Fibroblast of pulmonary artery (primary cell): ENCODE results near the gene CUX1.
"Not testable (repeated sequence)": the region's sequence is repeated elsewhere in the genome, so short reads cannot be mapped to it uniquely, and the experiment has no call there.

Experiments
- DNase-seq: peaks from one replicate; pipeline ENCODE4 v3.0.0-alpha.2; 2010; ENCODE audit warnings: low read depth
- H3K4me3 ChIP-seq: replicated peaks from 2 replicates; pipeline ENCODE4 v1.5.1; 2011; ENCODE audit warnings: low read depth, mild to moderate bottlenecking, control low read depth, low read length, moderate library complexity
- TF ChIP-seq, protein P1 (sequence below): IDR thresholded peaks from 2 replicates; pipeline ENCODE4 v1.5.1; 2011; ENCODE audit warnings: mild to moderate bottlenecking, control low read depth, low read length, inconsistent platforms; ENCODE audit errors: missing control alignments

CUX1 gene

DNA sequence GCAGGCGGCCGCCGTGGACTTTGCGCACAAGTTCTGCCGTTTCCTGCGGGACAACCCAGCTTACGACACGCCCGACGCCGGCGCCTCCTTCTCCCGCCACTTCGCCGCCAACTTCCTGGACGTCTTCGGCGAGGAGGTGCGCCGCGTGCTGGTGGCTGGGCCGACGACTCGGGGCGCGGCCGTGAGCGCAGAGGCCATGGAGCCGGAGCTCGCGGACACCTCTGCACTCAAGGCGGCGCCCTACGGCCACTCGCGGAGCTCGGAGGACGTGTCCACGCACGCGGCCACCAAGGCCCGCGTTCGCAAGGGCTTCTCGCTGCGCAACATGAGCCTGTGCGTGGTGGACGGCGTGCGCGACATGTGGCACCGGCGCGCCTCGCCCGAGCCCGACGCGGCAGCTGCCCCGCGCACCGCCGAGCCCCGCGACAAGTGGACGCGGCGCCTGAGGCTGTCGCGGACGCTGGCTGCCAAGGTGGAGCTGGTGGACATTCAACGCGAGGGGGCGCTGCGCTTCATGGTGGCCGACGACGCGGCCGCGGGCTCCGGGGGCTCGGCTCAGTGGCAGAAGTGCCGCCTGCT lies 483.3 kb downstream of the CUX1 start:
- TF ChIP-seq, protein P1, sequence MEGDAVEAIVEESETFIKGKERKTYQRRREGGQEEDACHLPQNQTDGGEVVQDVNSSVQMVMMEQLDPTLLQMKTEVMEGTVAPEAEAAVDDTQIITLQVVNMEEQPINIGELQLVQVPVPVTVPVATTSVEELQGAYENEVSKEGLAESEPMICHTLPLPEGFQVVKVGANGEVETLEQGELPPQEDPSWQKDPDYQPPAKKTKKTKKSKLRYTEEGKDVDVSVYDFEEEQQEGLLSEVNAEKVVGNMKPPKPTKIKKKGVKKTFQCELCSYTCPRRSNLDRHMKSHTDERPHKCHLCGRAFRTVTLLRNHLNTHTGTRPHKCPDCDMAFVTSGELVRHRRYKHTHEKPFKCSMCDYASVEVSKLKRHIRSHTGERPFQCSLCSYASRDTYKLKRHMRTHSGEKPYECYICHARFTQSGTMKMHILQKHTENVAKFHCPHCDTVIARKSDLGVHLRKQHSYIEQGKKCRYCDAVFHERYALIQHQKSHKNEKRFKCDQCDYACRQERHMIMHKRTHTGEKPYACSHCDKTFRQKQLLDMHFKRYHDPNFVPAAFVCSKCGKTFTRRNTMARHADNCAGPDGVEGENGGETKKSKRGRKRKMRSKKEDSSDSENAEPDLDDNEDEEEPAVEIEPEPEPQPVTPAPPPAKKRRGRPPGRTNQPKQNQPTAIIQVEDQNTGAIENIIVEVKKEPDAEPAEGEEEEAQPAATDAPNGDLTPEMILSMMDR: no peak
- H3K4me3 ChIP-seq: no peak overlapping the region
- DNase-seq: no peak

DNA sequence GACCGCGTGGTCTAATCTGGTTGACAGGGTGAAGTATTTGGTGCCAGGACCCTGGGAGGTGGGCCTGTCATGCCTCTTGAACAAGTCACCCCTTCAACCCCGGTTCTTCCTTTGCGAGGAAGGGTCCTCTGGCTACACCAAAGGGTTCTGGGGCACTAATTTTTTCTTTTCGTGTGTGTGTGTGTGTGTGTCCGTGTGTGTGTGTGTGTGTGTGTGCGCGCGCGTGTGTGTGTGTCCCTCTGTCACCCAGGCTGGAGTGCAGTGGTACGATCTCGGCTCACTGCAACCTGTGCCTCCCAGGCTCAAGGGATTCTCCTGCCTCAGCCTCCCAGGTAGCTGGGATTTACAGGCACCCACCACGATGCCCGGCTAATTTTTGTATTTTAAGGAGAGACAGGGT lies 483.9 kb downstream of the CUX1 start:
- DNase-seq, H3K4me3 ChIP-seq: not testable (repeated sequence)

DNA sequence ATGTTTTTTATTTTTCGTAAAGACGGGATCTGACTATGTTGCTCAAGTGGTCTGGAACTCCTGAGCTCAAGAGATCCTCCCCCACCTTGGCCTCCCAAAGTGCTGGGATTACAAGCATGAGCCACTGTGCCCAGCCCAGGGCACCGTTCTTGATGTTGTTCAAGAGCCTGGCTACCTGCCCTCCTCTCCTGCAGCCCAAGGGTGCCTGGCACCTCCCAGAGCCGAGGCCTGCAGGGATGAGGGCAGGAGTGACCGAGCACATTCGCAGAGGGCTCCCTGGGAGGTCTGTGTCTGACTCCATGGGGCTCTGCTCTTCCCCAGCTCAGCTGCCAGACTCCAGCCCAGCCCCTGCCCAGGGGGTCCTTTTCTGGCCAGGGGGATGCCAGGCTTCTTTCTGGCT lies 484.6 kb downstream of the CUX1 start:
- no peak for DNase-seq
- no peak overlapping the region for H3K4me3 ChIP-seq
- TF ChIP-seq, protein P1: no peak

DNA sequence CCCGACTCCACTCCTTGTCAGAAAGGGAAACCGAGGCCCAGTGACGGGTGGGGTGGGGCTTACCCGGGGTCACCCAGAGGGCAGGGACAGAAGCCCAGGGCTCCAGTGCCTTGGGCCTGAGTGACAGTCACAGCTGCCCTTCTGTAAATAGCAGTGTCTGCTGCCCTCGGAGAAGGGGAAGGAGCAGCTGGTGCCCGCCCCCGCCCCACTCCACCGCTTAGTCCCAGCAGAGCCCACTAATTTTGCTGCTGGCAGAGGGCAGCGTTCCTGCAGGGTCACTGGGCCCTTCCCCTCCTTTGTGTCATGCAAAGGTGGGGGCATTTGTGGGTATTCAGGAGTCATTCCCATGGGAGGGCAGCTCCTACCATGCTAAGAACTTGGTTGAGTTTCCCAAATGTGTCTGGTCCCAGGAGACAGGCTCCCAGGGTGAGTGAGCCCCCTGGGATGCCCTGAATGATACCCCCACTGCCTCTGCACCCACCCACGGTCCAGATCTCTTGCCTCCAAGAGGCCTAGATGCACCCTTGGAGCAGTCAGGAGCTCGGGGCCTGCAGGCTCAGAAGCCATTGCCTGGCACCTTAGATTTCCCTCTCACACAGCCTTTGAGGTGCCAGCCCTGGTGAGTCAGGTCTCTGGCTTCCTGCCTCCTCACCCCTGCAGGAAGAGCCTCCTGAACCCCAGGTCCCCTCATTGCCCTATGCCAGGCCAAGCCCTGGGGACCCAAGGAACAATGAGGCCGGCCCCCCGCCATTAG lies 486.4 kb downstream of the CUX1 start:
- no peak overlapping the region for H3K4me3 ChIP-seq
- DNase-seq: no peak
- TF ChIP-seq, protein P1: no peak

DNA sequence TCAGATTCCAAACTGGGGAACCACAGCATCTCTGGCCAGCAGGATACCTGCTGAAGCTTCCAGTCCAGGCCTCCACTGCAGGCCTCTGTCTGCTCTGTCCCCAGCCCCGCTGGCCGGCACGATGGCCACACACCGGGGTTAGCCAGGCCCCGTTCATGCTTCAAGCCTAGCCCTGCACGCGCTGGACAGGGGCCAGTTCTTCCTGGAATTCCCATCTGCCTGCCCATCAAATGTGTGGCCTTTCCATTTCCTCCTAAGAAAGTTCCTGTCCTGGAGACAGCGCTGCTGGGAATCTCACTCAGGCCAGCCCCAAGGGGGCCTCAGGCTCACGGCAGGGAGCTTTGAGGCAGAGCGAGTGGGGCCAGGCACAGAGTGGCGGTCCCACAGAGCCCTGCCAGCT lies 487.2 kb downstream of the CUX1 start:
- no peak for DNase-seq
- TF ChIP-seq, protein P1: no peak
- H3K4me3 ChIP-seq: no peak overlapping the region

DNA sequence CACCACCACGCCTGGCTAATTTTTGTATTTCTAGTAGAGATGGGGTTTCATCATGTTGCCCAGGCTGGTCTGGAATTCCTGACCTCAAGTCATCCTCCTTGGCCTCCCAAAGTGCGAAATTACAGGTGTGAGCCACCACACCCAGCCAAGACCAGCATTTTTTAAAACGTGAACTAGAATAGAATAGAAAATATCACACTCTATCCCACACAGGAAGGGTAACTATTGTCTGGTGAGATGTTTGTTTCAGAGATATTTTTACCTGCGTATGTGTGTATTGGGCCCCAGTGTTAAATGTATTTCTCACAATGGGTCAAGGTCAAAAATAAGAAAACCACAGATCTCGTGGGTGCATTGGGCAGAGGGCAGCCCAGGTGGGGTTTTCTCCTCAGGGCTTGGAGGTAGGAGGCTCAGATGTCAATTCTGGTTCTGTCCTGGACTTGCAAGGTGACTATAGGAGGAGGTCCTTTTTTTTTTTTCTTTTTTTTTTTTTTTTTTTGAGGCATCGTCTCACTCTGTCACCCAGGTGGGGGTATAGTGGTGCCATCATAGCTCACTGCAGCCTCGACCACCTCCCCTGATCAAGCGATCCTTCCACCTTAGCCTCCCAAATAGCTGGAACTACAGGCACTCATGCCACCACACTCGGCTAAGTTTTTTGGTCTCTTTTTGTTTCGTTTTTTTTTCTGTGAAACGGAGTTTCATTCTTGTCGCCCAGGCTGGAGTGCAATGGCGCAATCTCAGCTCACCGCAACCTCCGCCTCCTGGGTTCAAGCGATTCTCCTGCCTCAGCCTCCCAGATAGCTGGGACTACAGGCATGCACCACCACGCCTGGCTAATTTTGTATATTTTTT lies 488.2 kb downstream of the CUX1 start:
- no peak overlapping the region for H3K4me3 ChIP-seq
- no peak for DNase-seq
- TF ChIP-seq, protein P1: no peak
